ENCODE measurements around the gene NT5M.

The NT5M gene

GRCh38 chr17:17386094-17386800 is 83.1 kb downstream of the NT5M start:
- in situ Hi-C loops (cut with MboI; ENCODE audit: low sequenced_read_pairs): no loop called here

GRCh38 chr17:17387017-17387497 is 83.9 kb downstream of the NT5M start:
- in situ Hi-C loops (cut with MboI; ENCODE audit: low sequenced_read_pairs): no loop called here

- in situ Hi-C loops (cut with MboI; ENCODE audit: low sequenced_read_pairs): no loop called here
Measured at GRCh38 chr17:17387498-17388362, 84.6 kb downstream of the NT5M start.

- in situ Hi-C loops (cut with MboI; ENCODE audit: low sequenced_read_pairs): no loop called here
Measured at GRCh38 chr17:17388657-17389496, 85.7 kb downstream of the NT5M start.

GRCh38 chr17:17391668-17392370 is 88.6 kb downstream of the NT5M start:
- in situ Hi-C loops (cut with MboI; ENCODE audit: low sequenced_read_pairs): no loop called here

GRCh38 chr17:17393976-17394375 is 90.8 kb downstream of the NT5M start:
- in situ Hi-C loops (cut with MboI; ENCODE audit: low sequenced_read_pairs): no loop called here

GRCh38 chr17:17394494-17394893 is 91.3 kb downstream of the NT5M start:
- in situ Hi-C loops (cut with MboI; ENCODE audit: low sequenced_read_pairs): no loop called here

GRCh38 chr17:17395246-17395802 is 92.2 kb downstream of the NT5M start:
- in situ Hi-C loops (cut with MboI; ENCODE audit: low sequenced_read_pairs): no loop called here

GRCh38 chr17:17395885-17396284 is 92.7 kb downstream of the NT5M start:
- in situ Hi-C loops (cut with MboI; ENCODE audit: low sequenced_read_pairs): no loop called here
